SU-DHL-6 (cell line): Measurements from ENCODE around the gene RNF114.

ENCODE experiments used
- CTCF ChIP-seq: fragments of 200-600 bp; sonication (generic); IDR thresholded peaks from one replicate; pipeline ENCODE4 v1.5.1; 2017; ENCODE audit warnings: antibody characterized with exemption, mild to moderate bottlenecking, low read length, moderate library complexity; ENCODE audit not compliant: insufficient read depth, poor library complexity, severe bottlenecking
- EZH2phosphoT487 ChIP-seq: fragments of 200-600 bp; sonication (generic), shearing (Covaris generic); conservative IDR thresholded peaks from 2 replicates; pipeline ENCODE4 v1.6.1; 2018; ENCODE audit warnings: mild to moderate bottlenecking, antibody characterized with exemption, low read length, moderate library complexity, mixed read lengths

- TF ChIP-seq EZH2phosphoT487 (no peak), CTCF (no peak)
Observed at GRCh38 chr20:49892817-49893216, 43.4 kb upstream of the RNF114 start.
